ENCODE measurements around the gene NOX4.

Gene NOX4

DNA sequence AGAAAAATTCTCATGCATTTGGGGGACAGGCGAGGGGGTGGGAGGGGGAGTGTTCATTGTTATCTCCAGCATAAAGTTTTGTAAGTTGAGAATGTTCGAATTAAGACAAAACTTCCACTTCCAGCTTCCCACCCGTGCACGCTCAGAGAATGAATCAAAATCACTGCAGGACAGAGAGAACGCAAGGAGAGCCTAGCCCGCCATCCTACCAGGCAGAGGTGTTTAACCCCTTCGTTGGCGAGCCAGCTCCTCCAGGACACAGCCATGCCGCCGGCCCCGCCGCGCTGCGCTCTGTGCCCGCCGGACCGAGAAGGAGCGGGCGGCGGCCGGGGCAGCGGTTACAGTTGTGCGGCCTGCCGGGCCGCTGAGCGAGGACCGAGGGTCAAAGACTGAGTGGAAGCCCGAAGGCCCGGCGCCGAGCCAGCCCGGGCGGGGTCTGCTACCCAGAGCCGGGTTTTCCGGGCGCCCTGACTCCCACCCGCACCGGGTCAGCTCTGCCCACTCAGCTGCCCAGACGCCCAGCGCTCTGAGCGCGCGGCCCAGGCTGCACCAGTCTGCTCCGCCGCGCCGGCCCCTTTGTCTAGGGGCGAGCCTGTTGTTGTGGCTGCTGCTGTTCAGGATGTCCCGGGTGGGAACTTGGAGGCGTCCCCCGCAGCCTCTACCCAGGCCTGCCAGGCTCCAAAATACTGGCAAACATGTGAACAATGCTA, at the start of gene NOX4:
Gene NOX4 (minus strand): TSS at position 395 of the 710 bp plus-strand sequence. CDS start 129 bp downstream, at position 266.
- no peak for DNase-seq (ENCODE audit: low read depth)

DNA sequence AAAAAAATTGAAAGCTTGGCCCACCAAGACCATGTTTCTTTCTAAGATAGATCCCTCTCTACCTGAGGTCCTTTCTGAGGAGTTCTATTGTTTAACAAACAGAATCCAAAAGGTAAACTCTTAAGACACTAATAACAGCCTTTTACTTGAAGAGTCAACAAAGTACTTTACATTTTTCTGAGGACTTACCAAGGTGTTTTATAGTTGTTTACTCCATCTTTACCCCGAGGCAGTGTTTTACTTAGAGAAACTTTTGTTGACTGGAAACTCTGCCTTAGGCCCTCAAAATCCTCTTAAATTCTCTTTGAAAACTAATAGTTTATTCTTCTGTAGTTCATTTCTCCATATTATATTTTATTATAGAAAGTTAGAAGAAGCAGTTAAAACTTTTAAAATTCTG, 49.7 kb upstream of the NOX4 start:
- no peak for DNase-seq (ENCODE audit: low read depth)

- DNase-seq (ENCODE audit: low read depth): no peak
Measured at GRCh38 chr11:89537936-89538335, 46.8 kb upstream of the NOX4 start.

DNA sequence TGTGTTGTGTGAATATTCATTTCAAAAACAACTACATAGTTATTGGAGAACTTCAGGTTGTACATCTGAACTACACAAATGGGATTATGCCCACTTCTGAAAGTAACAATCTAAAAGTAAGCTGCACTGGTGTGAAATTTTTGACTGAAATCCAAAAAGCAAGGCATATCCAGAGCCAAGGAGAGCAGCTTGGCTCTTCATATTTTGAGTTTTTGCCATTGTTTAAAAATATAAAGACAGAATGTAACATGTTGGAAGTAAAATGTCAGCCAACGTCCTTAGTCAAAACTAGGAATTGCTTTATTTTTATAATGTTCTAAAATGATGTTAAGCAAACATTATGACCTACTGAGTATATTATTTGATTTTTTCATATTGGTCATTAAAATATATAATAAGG, 45.8 kb upstream of the NOX4 start:
- no peak for DNase-seq (ENCODE audit: low read depth)

GRCh38 chr11:89535221-89535620, 44.0 kb upstream of the NOX4 start:
- no peak for DNase-seq (ENCODE audit: low read depth)

- DNase-seq (ENCODE audit: low read depth): no peak
Measured at GRCh38 chr11:89529626-89530380, 38.6 kb upstream of the NOX4 start.

GRCh38 chr11:89521792-89522191, 30.6 kb upstream of the NOX4 start:
- DNase-seq (ENCODE audit: low read depth): no peak

GRCh38 chr11:89521294-89521693, 30.1 kb upstream of the NOX4 start:
- DNase-seq (ENCODE audit: low read depth): no peak

GRCh38 chr11:89516496-89516895, 25.3 kb upstream of the NOX4 start:
- no peak for DNase-seq (ENCODE audit: low read depth)

GRCh38 chr11:89508544-89508943, 17.4 kb upstream of the NOX4 start:
- DNase-seq (ENCODE audit: low read depth): no peak

- DNase-seq (ENCODE audit: low read depth): no peak
Measured at GRCh38 chr11:89504270-89504669, 13.1 kb upstream of the NOX4 start.

- no peak for DNase-seq (ENCODE audit: low read depth)
Measured at GRCh38 chr11:89503422-89503821, 12.2 kb upstream of the NOX4 start.

DNA sequence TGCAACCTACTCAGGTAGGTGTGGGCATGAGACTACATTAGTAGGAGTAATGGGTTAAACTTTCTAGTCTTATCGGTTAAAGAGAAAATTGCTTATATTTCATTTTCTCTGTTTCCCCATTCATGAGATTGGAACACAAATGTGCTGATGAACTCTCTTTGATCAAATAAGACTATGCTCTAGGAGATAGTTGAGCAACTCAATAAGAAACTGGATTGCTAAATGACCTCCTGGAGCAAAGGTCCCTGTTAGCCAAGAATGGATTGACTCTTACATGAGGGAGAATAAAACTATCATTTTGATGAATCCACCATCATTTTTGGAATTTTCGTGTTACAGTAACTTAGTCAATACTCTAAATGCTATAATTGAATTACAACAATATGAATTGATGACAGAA, 11.1 kb upstream of the NOX4 start:
- no peak for DNase-seq (ENCODE audit: low read depth)

- no peak for DNase-seq (ENCODE audit: low read depth)
Measured at GRCh38 chr11:89500336-89500735, 9.2 kb upstream of the NOX4 start.

DNA sequence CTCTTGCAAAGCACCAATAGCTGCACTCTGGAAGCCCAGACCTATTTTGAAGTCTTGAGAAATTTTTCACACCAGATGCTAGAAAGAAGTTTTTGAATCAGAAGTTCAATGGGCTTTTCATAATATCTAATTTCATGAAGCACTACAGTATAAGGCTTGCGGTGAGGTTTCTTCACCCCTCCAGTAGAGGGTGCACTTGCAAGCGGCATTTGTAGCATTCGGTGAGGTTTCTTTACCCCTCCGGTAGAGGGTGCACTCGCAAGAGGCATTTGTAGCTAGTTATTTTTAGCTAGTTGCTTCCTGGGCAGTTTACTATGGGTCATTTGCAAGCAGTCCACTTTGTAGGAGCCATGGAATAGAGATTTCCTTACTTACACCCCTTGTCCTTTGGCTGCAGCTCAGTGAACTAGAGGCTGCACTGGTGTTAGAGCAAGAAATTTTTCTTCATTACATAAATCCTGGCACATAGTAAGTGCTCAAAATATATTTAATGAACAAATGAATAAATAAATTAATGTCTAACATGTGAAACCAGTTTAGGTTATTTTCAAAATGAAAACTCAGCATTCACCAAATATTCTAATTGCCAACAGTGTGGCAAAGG, 7.8 kb upstream of the NOX4 start:
- no peak for DNase-seq (ENCODE audit: low read depth)

DNA sequence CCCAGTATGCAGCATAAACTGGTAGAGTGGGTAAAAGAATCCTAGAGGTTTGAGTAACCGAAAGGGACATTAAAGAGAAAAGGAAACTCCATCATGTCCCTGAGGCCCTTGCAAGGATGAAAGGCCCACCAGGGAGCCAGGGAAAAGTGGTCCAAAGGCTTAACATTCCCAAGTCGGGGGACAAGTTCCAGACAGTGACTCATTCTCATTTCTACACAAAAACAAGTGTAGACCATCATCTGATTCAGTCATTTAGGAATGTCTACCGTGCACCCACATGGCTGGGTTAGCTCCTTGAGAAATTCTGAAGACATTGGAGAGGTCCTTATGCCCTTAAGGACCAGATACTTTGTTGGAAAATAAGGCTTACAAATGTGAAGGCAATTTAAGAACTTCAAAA, 4.8 kb upstream of the NOX4 start:
- DNase-seq (ENCODE audit: low read depth): no peak

DNA sequence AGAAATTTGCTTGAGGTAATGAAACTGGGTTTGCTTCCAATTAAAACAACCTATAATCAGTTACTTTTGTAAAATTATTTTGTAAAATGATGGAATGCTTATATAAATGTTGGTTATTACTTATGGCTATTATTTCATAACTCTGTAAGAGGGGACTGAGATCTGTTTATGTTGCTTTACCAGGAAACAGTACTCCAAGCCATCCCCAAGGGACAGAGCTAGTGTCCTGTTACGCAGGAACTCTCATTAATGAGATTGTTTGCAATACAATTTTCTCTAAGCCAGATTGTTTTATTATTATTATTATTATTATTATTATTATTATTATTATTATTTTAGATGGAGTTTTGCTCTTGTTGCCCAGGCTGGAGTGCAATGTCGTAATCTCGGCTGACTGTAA, 2.3 kb upstream of the NOX4 start:
- DNase-seq (ENCODE audit: low read depth): no peak

DNA sequence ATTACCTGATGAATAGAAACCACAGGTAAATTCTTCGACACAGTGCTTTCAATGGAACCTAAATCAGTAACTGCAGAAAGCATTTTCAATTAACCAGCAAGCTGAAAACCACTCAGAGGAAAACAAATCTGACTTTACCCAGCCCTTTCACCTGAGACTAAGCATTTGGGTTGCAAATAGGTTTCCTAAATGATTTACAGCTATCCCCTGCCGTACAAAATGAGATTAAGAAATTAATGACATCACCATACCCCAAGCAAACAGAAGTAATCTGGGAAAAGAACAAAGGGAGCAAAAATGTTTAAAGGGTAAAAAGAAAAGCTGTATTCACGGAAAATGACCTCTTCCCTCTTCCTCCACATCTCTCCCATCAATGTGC, 584 bp downstream of the NOX4 start:
- DNase-seq (ENCODE audit: low read depth): no peak

- DNase-seq (ENCODE audit: low read depth): no peak
Measured at GRCh38 chr11:89489930-89490329, 1.2 kb downstream of the NOX4 start.

- DNase-seq (ENCODE audit: low read depth): no peak
Measured at GRCh38 chr11:89487016-89487415, 4.2 kb downstream of the NOX4 start.

- no peak for DNase-seq (ENCODE audit: low read depth)
Measured at GRCh38 chr11:89484896-89485295, 6.3 kb downstream of the NOX4 start.

DNA sequence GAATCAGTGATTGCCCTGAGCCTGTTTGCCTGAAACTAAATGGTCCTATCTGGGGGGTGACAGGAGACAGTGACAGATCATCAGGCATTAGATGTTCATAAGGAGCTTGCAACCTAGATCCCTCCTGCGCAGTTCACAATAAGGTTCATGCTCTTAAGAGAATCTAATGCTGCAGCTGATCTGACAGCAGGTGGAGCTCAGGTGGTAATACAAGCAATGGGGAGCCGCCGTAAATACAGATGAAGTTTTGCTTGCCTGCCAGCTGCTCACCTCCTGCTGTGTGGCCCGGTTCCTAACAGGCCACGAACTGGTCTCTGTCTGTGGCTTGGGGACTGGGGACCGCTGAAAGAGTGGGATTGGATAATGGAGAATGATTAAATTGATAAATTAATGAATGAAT, 14.0 kb downstream of the NOX4 start:
- no peak for DNase-seq (ENCODE audit: low read depth)

GRCh38 chr11:89463266-89463780, 27.9 kb downstream of the NOX4 start:
- no peak for DNase-seq (ENCODE audit: low read depth)
